PFSK-1 (cell line): Measurements from ENCODE around the gene MCFD2.

ENCODE experiments used
- POLR2AphosphoS5 ChIP-seq: IDR thresholded peaks from 2 replicates; pipeline ENCODE4 v1.6.1; 2012; ENCODE audit warnings: low read depth, mild to moderate bottlenecking, control low read depth, low read length, moderate library complexity
- REST ChIP-seq, 2 experiments: IDR thresholded peaks; 2 replicates each; pipeline versions ENCODE4 v1.6.1 to v1.8.0; 2011 to 2012; ENCODE audit warnings: low read depth in 2 of 2, low read length in 2 of 2, control low read depth in 1 of 2, inconsistent platforms in 1 of 2, mild to moderate bottlenecking in 1 of 2, moderate library complexity in 1 of 2; ENCODE audit not compliant: insufficient read depth in 1 of 2
- SIN3A ChIP-seq: IDR thresholded peaks from 2 replicates; pipeline ENCODE4 v1.6.1; 2012; ENCODE audit warnings: mild to moderate bottlenecking, low read length, moderate library complexity, borderline replicate concordance; ENCODE audit not compliant: insufficient read depth
- TAF1 ChIP-seq: IDR thresholded peaks from 2 replicates; pipeline ENCODE4 v1.6.1; 2012; ENCODE audit warnings: low read length, control low read depth, borderline replicate concordance; ENCODE audit not compliant: insufficient read depth

GRCh38 chr2:46962751-46963150 lies 47.1 kb upstream of the MCFD2 start:
- no peak for TF ChIP-seq TAF1
- TF ChIP-seq POLR2AphosphoS5, result no peak
- no peak for TF ChIP-seq REST (IDR thresholded peaks at IDR 0.05; ENCODE audit: insufficient read depth in 1 of 2, low read depth in 2 of 2, low read length in 2 of 2)
- TF ChIP-seq SIN3A, result no peak
